Panc1 (cell line): ENCODE data around the gene ZFHX2. TPM values are rescaled to one million over a fixed set of nuclear protein-coding genes. Genes with fewer than 3 reads are reported as not detected.
A peak's percentile ranks its signal among the peaks of the same experiment; 100 is the strongest.

Experiments
- ATAC-seq: fragments of 200-7000 bp; cut with Tn5 transposase; 2 replicates; pipeline ENCODE4 v1.9.1; 2020; ENCODE audit warnings: mild to moderate bottlenecking, moderate library complexity
- BruUV-seq: library from RNA; stranded (reverse); fragments of 400-500 nt; replicated peaks from 2 replicates; lab custom pipeline; 2021; lab: Mats Ljungman, UMichigan
- CTCF ChIA-PET: fragments of 300-600 bp; sonication (Branson Sonifier 250); formaldehyde crosslinking; loops from one replicate; lab custom pipeline; 2022; ENCODE audit warnings: antibody characterized with exemption; lab: Charles Lee
- POLR2A ChIA-PET: fragments of 300-600 bp; sonication (Branson Sonifier 250); formaldehyde crosslinking; loops from one replicate; lab custom pipeline; 2022; ENCODE audit warnings: antibody characterized with exemption; lab: Charles Lee
- DNase-seq: peaks from one replicate; pipeline ENCODE4 v3.0.0-alpha.2; 2010; ENCODE audit warnings: low read depth, low spot score
- H3K27ac ChIP-seq: 2 replicates; pipeline ENCODE4 v1.5.1; 2011; ENCODE audit warnings: mild to moderate bottlenecking, low read length, inconsistent platforms
- H3K27me3 ChIP-seq: fragments of 200-500 bp; sonication (Bioruptor generic); 2 replicates; pipeline ENCODE4 v1.6.0; 2014; ENCODE audit warnings: low read length, inconsistent platforms; ENCODE audit not compliant: control insufficient read depth, insufficient read depth
- H3K36me3 ChIP-seq: fragments of 200-500 bp; sonication (Bioruptor generic); 2 replicates; pipeline ENCODE4 v1.5.1; 2014; ENCODE audit warnings: inconsistent platforms, mild to moderate bottlenecking, low read length, moderate library complexity; ENCODE audit not compliant: control insufficient read depth, insufficient read depth
- H3K4me1 ChIP-seq: 2 replicates; pipeline ENCODE4 v1.5.1; 2011; ENCODE audit warnings: inconsistent platforms, mild to moderate bottlenecking, low read length, moderate library complexity; ENCODE audit not compliant: control insufficient read depth, insufficient read depth
- H3K4me3 ChIP-seq, 2 experiments: 2 replicates each; pipeline ENCODE4 v1.5.1; 2011 to 2012; ENCODE audit warnings: low read depth in 2 of 2, low read length in 2 of 2, mild to moderate bottlenecking in 2 of 2, inconsistent platforms in 1 of 2, moderate library complexity in 1 of 2
- H3K9me3 ChIP-seq: fragments of 200-500 bp; sonication (Bioruptor generic); 2 replicates; pipeline ENCODE4 v1.5.1; 2014; ENCODE audit warnings: low read depth, mild to moderate bottlenecking, inconsistent platforms, low read length, moderate library complexity; ENCODE audit not compliant: control insufficient read depth, insufficient read depth
- CTCF ChIP-seq: fragments of 450-650 bp; IDR thresholded peaks from 2 replicates; pipeline ENCODE4 v1.5.1; 2017; ENCODE audit warnings: mild to moderate bottlenecking
- POLR2AphosphoS5 ChIP-seq: IDR thresholded peaks from 2 replicates; pipeline ENCODE4 v1.6.1; 2012; ENCODE audit warnings: mild to moderate bottlenecking, low read depth, low read length, moderate library complexity
- REST ChIP-seq, 2 experiments: IDR thresholded peaks; 2 replicates each; pipeline ENCODE4 v1.6.1; 2011 to 2012; ENCODE audit warnings: low read depth in 2 of 2, control low read depth in 1 of 2, low read length in 1 of 2, mild to moderate bottlenecking in 1 of 2, moderate library complexity in 1 of 2; ENCODE audit not compliant: insufficient read depth in 1 of 2
- SIN3A ChIP-seq: IDR thresholded peaks from 2 replicates; pipeline ENCODE4 v1.6.1; 2012; ENCODE audit warnings: low read depth, mild to moderate bottlenecking, low read length, moderate library complexity, borderline replicate concordance; ENCODE audit not compliant: insufficient read depth
- TCF7L2 ChIP-seq: IDR thresholded peaks from 2 replicates; pipeline ENCODE4 v1.6.1; 2011; ENCODE audit warnings: mild to moderate bottlenecking, low read depth, low read length, inconsistent platforms
- in situ Hi-C: cut with HindIII; loops from 2 replicates; pipeline ENCODE4 v1.10.0; 2016; ENCODE audit warnings: low sequenced_read_pairs, low pct_unique_long_range_greater_than_20kb
- intact Hi-C: fragments of 100-400 bp; cut with micrococcal nuclease; formaldehyde crosslinking; loops from one replicate; pipeline ENCODE4 v1.10.0; 2022; ENCODE audit not compliant: unreplicated experiment
- total RNA-seq: library from RNA; stranded (reverse); gene quantifications from one replicate; pipeline ENCODE4 v1.2.1, GENCODE V29; 2021; ENCODE audit not compliant: unreplicated experiment

Gene ZFHX2
- total RNA-seq, 1 experiment from 2014 or later = 2.4 TPM

DNA sequence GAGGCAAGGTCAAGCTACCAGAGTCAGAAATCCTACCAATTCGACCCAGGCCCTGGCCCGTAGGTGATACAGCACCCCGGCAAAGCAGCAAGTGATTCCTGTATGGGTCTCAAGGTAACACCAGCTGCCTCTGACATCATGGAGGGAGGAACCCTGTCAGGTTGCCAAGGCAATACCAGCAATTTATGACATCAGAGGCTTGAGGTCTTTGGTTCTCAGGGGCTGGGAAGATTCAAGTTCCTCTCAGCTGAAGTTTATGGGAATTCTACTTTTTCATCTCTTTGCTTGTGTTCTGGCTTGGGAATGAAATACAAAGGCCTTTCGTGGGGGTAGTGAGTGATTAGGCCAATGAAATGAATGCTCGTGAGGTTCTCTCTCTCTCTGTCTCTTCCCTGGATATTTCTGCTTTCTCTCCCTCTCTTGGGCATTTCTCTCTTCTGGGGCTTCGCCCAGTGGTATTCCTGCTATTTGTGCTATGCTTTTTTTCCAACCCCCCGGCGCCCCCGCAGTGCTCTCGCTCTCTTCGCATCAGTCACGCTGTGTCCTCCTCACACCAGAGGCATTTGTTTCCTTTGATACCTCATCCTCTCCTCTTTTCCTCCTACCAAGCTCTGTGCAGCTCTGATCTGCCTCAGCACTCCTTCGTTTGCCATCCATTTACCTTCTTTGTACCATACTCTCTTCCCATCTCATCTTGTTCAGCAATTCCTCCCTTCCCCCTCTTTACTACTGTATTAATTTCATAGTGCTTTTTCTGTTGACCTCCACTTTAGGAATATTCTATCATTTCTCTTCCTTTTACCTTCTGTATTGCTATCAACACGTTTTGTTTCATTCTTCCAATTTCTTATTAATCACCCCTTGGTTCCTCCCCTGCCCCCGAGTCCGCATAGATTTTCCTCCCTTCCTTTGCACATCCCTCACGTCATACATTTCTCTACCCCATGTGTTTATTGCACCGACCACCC, 2.9 kb downstream of the ZFHX2 start:
- ChIA-PET CTCF (interaction anchor here (1.6 kb wide), 1 partner anchor 11 kb away, joined by 3 read pairs; no protein-coding TSS in a partner anchor), POLR2A (no interaction called here)
- Histone ChIP-seq H3K9me3 (no peaks in the 10 kb centered on the region), H3K27ac (no peak overlapping the region), H3K4me3 (no peak overlapping the region), H3K36me3 (peaks cover 3% of the 10 kb centered on the region; the same call in 1 of the 2 replicates), H3K4me1 (no peaks in the 10 kb centered on the region), H3K27me3 (no peaks in the 10 kb centered on the region)
- in situ Hi-C loops (no loop called here), intact Hi-C loops (no loop called here)
- DNase-seq (no peak), ATAC-seq (no peak)
- TSS peak; percentile 78 for BruUV-seq
- no peak for TF ChIP-seq CTCF
- no peak for TF ChIP-seq TCF7L2

DNA sequence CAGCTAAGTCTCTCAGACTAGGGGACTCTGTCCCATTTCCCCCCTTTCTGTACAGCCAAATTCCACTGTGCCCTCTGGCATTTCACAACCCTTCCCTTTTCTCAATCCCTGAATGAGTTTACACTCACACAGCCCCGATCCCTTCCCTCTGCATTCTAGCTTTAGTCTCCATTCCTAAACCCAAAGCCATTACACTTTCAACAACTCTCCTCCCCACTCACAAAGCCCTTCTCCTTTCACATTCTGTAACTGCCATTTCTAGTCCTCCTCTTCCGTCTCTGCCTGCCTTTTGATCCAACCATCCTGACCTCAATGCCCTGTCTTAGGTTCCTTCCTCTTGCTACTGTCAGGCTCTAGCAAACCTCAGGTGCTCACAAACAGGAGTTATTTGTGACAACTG, 3.6 kb downstream of the ZFHX2 start:
- H3K27me3 ChIP-seq = no peaks in the 10 kb centered on the region
- intact Hi-C loops (no loop called here), in situ Hi-C loops (no loop called here)
- H3K36me3 ChIP-seq = peaks cover 3% of the 10 kb centered on the region; the same call in 1 of the 2 replicates
- H3K4me1 ChIP-seq = no peaks in the 10 kb centered on the region
- ATAC-seq (no peak), DNase-seq (no peak)
- TF ChIP-seq TCF7L2 (no peak), CTCF (no peak), REST (IDR thresholded peaks at IDR 0.05; ENCODE audit: insufficient read depth in 1 of 2, low read depth in 2 of 2, low read length in 1 of 2) (no peak), POLR2AphosphoS5 (no peak), SIN3A (no peak)
- POLR2A ChIA-PET = no interaction called here
- H3K9me3 ChIP-seq = no peaks in the 10 kb centered on the region
- CTCF ChIA-PET = no interaction called here
- no peak overlapping the region for H3K4me3 ChIP-seq
- H3K27ac ChIP-seq = no peak overlapping the region
- no TSS peak for BruUV-seq
